Psoas muscle (tissue), 8 donors: ENCODE results near the gene C16orf92. TPM values are rescaled to one million over a fixed set of nuclear protein-coding genes. Genes with fewer than 3 reads are reported as not detected.
"Not testable (repeated sequence)": the region's sequence is repeated elsewhere in the genome, so short reads cannot be mapped to it uniquely, and the experiment has no call there.

Experiments
- ATAC-seq, 4 donors: fragments of 200-7000 bp; cut with Tn5 transposase; one replicate each; pipeline ENCODE4 v1.9.1; 2020; ENCODE audit warnings: moderate library complexity in 3 of 4, mild to moderate bottlenecking in 2 of 4
- DNase-seq, 2 donors: peaks; one replicate each; pipeline ENCODE4 v3.0.0-alpha.2; 2020
- H3K27ac ChIP-seq: fragments of 200-600 bp; one replicate; pipeline ENCODE4 v1.8.0; 2022
- H3K27me3 ChIP-seq, 3 donors: fragments of 200-600 bp in 1 of 3; one replicate each; pipeline versions ENCODE4 v1.6.1 to v1.8.0; 2013 to 2022; ENCODE audit warnings: low read length in 2 of 3, mild to moderate bottlenecking in 2 of 3, moderate library complexity in 1 of 3; ENCODE audit not compliant: insufficient read depth in 3 of 3
- H3K36me3 ChIP-seq, 2 donors: fragments of 200-600 bp in 1 of 2; one replicate each; pipeline versions ENCODE4 v1.6.1 to v1.8.0; 2013 to 2022; ENCODE audit warnings: low read depth in 1 of 2, mild to moderate bottlenecking in 1 of 2, moderate library complexity in 1 of 2; ENCODE audit not compliant: insufficient read depth in 1 of 2
- H3K4me1 ChIP-seq: fragments of 200-600 bp; one replicate; pipeline ENCODE4 v1.8.0; 2022
- H3K4me3 ChIP-seq: fragments of 200-600 bp; one replicate; pipeline ENCODE4 v1.8.0; 2022; ENCODE audit warnings: mild to moderate bottlenecking
- H3K9me3 ChIP-seq: fragments of 200-600 bp; one replicate; pipeline ENCODE4 v1.8.0; 2022
- WGBS, 3 donors: extraction: QIAGEN DNeasy Blood & Tissue Kit; methylation state at CpG; one replicate each; pipeline versions ENCODE4 v1.1.6 to v1.1.7; 2013; 5-methylcytosine and 5-hydroxymethylcytosine counted together
- intact Hi-C, 2 donors: fragments of 100-400 bp; cut with DNase I; formaldehyde crosslinking; loops; one replicate each; pipeline versions ENCODE4 v1.11.0 to v1.14.2; 2022
- polyA plus RNA-seq, 3 donors: library from polyadenylated mRNA; stranded (reverse); fragments of 200-250 nt; gene quantifications; one replicate each; pipeline ENCODE4 v1.2.3, GENCODE V29; 2013
- total RNA-seq, 4 donors: library from RNA; stranded (reverse); fragmentation: NEBNext Ultra II Directional in 2 of 4; extraction: Animal tissue kit (Norgen Biotek cat#: 25700) in 2 of 4; gene quantifications; one replicate each; pipeline versions ENCODE4 v1.2.1 to v1.2.4, GENCODE V29; 2021 to 2023
- TF ChIP-seq, protein P1 (sequence below): fragments of 200-600 bp; IDR thresholded peaks from one replicate; pipeline ENCODE4 v1.8.0; 2022; ENCODE audit warnings: antibody characterized with exemption
- donor health status: healthy with polysubstance abuse.
- donor health status: DM: no; HTN: no; CAD: no; lungs with moderate emphysema.
- donor health status: Bipolar disorder and iron deficiency.
- donor health status: healthy.
- donor health status: DM: yes; HTN: yes; CAD: no.
- donor health status: DM: no; HTN: no; CAD: no.
- donor health status: DM: no; HTN: no; CAD: no.
- donor health status: DM: yes; HTN: yes; CAD: no.

Gene C16orf92
- total and polyA plus RNA-seq, 7 donors: not detected

DNA sequence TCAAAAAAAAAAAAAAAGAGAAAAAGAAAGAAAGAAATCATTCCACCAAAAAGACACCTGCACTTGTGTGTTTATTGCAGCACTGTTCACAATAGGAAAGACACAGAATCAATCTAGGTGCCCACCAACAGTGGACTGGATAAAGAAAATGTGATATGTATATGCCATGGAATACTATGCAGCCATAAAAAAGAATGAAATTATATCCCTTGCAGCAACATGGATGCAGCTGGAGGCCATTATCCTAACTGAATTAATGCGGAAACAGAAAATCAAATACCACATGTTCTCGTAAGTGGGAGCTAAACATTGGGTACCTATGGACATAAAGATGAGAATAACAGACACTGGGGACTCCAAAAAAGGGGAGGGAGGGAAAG is 5.7 kb upstream of the C16orf92 start:
- 91 to 98% (median 94%) methylated on average over 2 of the region's 2 CpGs for WGBS, 3 donors
- TF ChIP-seq, protein P1, sequence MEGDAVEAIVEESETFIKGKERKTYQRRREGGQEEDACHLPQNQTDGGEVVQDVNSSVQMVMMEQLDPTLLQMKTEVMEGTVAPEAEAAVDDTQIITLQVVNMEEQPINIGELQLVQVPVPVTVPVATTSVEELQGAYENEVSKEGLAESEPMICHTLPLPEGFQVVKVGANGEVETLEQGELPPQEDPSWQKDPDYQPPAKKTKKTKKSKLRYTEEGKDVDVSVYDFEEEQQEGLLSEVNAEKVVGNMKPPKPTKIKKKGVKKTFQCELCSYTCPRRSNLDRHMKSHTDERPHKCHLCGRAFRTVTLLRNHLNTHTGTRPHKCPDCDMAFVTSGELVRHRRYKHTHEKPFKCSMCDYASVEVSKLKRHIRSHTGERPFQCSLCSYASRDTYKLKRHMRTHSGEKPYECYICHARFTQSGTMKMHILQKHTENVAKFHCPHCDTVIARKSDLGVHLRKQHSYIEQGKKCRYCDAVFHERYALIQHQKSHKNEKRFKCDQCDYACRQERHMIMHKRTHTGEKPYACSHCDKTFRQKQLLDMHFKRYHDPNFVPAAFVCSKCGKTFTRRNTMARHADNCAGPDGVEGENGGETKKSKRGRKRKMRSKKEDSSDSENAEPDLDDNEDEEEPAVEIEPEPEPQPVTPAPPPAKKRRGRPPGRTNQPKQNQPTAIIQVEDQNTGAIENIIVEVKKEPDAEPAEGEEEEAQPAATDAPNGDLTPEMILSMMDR: no peak
- Histone ChIP-seq H3K27ac (no peak overlapping the region), H3K9me3 (no peaks in the 10 kb centered on the region), H3K36me3 (no peaks in the 10 kb centered on the region), H3K4me1 (no peaks in the 10 kb centered on the region), H3K4me3 (no peak overlapping the region), H3K27me3 (peaks cover 0 to 20% (median 0%) of the 10 kb centered on the region in 3 donors)
- ATAC-seq (no peak), DNase-seq (no peak)
- intact Hi-C loops: no loop called here

DNA sequence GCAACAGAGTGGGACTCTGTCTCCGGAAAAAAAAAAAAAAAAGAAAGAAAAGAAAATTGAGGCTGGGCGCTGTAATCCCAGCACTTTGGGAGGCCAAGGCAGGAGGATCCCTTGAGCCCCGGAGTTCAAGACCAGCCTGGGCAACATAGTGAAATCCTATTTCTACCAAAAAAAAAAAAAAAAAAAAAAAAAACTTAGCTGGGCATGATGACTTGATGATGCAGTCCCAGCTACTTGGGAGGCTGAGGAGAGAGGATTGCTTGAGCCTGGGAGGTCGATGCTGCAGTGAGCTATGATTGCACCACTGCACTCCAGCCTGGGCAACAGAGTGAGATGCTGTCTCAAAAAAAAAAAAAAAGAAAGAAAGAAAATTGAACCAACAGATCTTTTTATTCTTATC is 5.1 kb upstream of the C16orf92 start:
- H3K9me3 ChIP-seq, ATAC-seq, H3K36me3 ChIP-seq, H3K27ac ChIP-seq, H3K4me1 ChIP-seq, intact Hi-C loops, H3K4me3 ChIP-seq, DNase-seq: not testable (repeated sequence)
- WGBS, 3 donors: 79 to 88% (median 86%) methylated on average over 4 of the region's 4 CpGs
- peaks cover 0 to 14% (median 0%) of the 10 kb centered on the region in 3 donors for H3K27me3 ChIP-seq

DNA sequence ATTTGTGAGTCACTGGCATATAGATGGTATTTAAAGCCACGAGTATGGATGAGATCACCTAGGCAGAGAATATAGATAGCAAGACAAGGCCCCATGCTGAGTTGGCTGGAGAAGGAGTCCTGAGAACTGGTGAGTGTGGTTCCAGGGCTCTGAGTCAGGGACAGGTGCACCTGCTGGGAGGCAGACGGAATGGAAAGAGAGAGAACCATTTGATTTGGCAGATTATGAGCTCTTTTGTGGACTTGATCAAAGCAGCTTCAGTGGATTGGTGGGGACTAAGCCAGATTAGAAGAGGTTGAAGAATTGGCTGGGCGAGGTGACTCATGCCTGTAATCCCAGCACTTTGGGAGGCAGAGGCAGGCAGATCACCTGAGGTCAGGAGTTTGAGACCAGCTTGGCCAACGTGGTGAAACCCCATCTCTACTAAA is 4.3 kb upstream of the C16orf92 start:
- no peak for ATAC-seq
- intact Hi-C loops: no loop called here

DNA sequence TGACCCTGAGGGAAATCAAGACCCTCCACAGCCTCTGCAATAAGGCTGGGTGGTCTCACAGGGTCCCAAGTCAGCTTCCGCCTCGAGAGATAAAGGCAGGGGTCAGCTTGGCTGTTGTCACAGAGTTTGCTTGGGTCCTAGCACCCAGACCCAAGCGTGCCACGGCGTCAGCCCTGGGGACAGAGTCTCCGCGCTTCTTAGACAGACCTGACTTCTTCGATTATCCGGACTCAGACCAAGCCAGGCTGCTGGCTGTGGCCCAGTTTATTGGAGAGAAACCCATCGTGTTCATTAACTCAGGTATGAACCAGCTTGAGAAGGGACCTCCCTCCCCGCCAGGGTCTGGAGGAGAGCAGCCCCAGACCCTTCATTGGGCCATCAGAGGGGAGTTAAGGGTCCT is 588 bp downstream of the C16orf92 start:
- H3K36me3 ChIP-seq: no peaks in the 10 kb centered on the region
- no peak for DNase-seq
- TF ChIP-seq, protein P1: no peak
- H3K27ac ChIP-seq: no peak overlapping the region
- peaks cover 0 to 25% (median 2%) of the 10 kb centered on the region in 3 donors for H3K27me3 ChIP-seq
- WGBS, 3 donors: 81 to 86% (median 81%) methylated on average over 11 of the region's 11 CpGs
- H3K9me3 ChIP-seq: no peaks in the 10 kb centered on the region
- no peak overlapping the region for H3K4me3 ChIP-seq
- intact Hi-C loops: loop anchor here in 1 of 2 donors (10.0 kb wide), 1 partner anchor 329 kb away; no protein-coding TSS in a partner anchor
- no peaks in the 10 kb centered on the region for H3K4me1 ChIP-seq
- ATAC-seq: no peak

More for the DNA sequence above, 4.3 kb upstream of the C16orf92 start:
- Histone ChIP-seq H3K4me3 (no peak overlapping the region), H3K36me3 (no peaks in the 10 kb centered on the region), H3K27me3 (peaks cover 0 to 8% (median 0%) of the 10 kb centered on the region in 3 donors), H3K4me1 (no peaks in the 10 kb centered on the region), H3K9me3 (no peaks in the 10 kb centered on the region), H3K27ac (no peak overlapping the region)
- no peak for DNase-seq
- TF ChIP-seq, protein P1: no peak
- 69 to 73% (median 70%) methylated on average over 4 of the region's 4 CpGs for WGBS, 3 donors

DNA sequence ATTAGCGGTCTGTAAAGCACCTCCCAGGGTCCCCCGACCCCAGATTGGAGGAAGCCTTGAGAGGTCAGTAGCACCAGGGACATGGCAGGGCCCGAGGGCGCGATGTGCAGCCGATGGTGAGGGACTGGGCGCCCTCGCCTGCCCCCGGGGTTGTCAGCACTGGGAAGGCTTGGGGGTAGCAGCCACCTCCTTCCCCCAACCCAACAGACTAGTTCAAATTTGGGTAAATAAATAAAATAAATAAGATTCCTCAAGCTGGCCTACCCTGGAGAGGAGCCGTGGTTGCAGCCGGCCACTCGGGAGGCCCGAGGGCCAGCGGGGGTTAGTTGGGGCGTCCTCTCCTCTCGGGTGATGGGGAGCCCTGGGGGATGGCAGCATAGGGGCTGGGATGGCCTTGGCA is 1.5 kb downstream of the C16orf92 start:
- no peak overlapping the region for H3K4me3 ChIP-seq
- H3K4me1 ChIP-seq: no peaks in the 10 kb centered on the region
- intact Hi-C loops: loop anchor here in 1 of 2 donors (10.0 kb wide), 1 partner anchor 330 kb away; no protein-coding TSS in a partner anchor
- H3K36me3 ChIP-seq: no peaks in the 10 kb centered on the region
- DNase-seq: no peak
- ATAC-seq: no peak
- TF ChIP-seq, protein P1: no peak
- 75 to 84% (median 76%) methylated on average over 16 of the region's 16 CpGs for WGBS, 3 donors
- H3K9me3 ChIP-seq: no peaks in the 10 kb centered on the region
- H3K27ac ChIP-seq: no peak overlapping the region
- peaks cover 0 to 32% (median 2%) of the 10 kb centered on the region in 3 donors for H3K27me3 ChIP-seq
